Measurements from ENCODE around the gene INO80D.
A peak's percentile ranks its signal among the peaks of the same experiment; 100 is the strongest.
"Not testable (repeated sequence)": the region's sequence is repeated elsewhere in the genome, so short reads cannot be mapped to it uniquely, and the experiment has no call there.

INO80D gene

DNA sequence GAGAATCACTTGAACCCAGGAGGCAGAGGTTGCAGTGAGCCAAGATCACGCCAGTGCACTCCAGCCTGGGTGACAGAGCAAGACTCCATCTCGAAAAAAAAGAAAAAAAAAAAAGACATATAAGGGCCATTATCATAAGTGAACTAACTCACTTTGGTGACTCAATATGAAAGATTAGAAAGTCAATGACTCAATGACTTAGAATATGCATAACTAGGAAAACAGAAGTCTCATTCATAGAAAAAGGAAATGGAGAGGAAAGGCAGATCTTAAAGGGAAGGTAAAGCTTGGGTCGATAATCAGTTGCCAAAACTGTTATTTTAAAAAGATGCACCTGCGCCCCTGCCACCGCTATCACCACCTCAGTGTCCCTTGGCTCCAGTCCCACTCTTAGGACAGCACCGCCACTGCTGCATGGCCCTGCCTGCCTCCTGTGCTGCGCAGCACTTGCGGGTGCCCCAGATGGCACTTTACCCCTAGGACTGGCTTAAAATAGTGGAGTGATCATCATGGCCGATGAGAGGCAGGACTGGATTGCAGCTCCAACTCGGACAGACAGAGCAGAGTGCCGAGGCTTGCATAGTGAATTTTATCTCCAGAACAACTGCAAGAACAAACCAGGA lies 54.7 kb downstream of the INO80D start:
- no peak for DNase-seq (ENCODE audit: low read depth)

DNA sequence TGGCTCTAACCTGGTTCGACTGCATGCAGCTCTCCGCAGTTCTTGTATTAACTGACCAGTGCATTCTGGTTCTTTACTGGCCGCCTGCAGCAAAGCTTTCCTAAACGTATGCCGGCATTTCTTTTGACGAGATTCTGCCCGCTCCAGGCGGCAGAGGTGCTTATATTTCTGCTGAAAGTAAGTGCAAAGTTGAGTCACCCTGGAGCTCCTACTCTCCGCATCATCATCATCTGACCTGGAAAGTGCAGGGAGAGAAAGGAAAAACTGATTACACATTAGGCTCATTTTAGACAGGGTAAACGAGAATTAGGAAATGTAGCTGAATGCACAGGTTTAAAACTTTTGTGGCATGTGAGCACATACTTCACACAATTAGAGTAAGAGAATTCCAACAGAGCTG lies 57.9 kb downstream of the INO80D start:
- DNase-seq (ENCODE audit: low read depth): no peak

DNA sequence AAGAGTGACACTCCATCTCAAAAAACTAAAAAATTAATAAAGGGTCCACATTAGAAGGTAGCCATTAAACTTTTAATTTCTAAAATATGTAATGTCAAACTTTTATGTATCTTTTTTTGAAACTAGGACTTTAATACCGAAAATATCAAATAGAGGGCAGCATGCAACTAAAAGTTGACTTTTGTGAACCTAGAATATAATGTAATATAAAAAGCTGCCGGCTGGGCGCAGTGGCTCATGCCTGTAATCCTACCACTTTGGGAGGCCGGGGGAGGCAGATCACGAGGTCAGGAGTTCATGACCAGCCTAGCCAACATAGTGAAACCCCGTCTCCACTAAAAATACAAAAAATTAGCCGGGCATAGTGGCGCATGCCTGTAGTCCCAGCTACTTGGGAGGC lies 62.8 kb downstream of the INO80D start:
- no peak for DNase-seq (ENCODE audit: low read depth)

DNA sequence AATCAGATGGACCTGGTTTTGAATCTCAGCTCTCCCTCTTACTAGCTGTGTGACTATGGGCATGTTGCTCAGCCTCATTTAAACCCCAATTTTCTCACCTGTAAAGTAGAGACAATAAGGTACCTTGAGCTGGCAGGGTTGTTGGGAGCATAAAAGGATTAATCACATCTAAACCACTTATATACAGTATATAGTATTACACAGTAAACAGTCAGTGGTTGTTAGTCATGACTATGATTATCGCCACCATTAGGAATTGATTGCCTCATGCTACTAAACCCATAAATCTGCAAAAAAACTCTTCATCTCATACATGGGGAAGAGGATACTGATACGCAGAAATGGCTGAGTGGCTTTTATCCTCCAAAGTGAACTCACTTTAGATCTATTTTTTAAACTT lies 65.8 kb downstream of the INO80D start:
- no peak for DNase-seq (ENCODE audit: low read depth)

DNA sequence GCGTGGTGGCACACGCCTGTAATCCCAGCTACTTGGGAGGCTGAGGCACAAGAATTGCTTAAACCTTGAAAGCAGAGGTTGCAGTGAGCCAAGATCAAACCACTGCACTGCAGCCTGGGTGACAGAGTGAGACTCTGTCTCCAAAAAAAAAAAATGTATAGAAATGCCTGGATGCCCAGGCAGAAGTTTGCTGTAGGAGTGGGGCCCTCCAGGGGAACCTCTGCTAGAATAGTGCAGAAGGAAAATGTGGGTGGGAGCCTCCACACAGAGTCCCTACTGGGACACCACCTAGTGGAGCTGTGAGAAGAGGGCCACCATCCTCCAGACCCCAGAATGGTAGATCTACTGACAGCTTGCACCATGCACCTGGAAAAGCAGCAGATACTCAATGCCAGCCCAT lies 70.2 kb downstream of the INO80D start:
- DNase-seq (ENCODE audit: low read depth): not testable (repeated sequence)

DNA sequence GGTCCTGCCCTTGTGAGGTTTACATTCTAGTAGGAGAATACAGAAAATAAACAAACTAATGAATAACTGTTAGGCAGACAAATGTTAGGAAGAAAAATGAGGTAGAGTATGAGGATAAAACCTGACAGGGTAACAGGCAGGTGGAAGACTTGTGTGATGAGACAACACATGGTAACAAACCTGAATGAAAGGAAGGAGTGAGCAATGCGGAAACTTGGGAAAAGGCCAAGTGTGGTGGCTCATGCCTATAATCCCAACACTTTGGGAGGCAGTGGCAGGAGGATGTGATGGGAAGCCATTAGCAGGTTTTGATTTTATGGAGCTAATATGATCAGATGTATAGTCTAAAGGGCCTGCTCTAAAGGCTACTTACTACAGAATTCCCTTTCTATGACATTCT lies 74.2 kb downstream of the INO80D start:
- no peak for DNase-seq (ENCODE audit: low read depth)

DNA sequence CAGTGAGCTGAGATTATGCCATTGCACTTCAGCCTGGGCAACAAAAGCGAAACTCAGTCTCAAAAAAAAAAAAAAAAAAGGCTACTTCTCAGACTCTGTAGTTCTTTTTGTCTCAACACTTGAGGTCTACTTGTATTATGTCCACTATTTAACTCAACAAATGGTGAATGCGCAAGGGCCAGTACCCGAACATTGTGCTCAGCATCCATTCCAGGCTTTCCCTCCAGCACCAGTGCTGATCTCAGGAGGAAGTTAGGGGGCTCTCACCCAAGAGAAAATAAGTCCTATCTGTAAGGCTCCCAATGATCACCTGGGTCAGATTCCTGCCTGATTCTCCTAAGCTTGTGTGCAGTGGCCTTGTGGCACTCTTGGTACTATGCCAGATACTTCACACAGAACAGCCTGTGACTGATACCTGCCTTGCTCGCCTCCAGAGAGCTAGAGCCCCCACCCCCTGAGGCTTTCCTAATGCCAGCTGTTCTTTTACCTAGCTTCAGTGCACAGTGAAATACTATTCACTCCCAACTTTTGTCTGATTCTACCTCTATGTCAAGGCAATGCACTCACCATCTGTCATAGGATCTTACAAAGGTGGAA lies 74.9 kb downstream of the INO80D start:
- no peak for DNase-seq (ENCODE audit: low read depth)

DNA sequence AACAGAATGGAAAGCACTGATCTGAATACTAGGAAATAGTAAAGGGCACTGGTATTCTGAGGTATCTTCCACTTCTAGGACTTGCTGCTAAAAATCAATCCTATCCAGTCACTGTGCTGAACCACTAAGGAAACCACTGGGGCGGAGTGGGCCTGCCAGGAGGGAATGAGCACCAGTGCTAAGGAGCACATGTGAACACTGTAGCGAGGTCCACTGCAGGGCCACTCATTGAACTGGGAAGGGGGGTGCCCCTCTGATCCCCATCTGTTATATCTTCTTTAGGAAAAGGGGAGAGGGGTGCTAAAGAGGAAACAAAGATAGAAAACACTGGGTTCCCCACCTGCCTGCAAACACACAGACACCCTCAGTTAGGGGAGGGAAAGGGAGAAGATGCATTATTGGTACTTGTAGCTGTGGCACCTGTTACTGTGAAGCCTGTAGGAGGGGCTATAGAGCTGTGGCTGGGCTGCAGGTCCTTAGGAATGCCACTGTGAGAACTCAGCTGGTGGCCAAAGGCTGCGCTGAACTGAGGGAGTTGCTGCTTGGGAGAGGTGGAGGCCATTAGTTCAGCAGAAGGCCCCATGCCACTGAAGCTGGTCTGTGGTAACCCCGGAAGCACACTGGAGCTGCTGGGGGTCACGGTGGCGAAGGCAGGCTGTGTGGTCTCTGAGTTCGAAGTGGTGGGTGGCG lies 81.8 kb downstream of the INO80D start:
- DNase-seq (ENCODE audit: low read depth): peak; percentile 6

DNA sequence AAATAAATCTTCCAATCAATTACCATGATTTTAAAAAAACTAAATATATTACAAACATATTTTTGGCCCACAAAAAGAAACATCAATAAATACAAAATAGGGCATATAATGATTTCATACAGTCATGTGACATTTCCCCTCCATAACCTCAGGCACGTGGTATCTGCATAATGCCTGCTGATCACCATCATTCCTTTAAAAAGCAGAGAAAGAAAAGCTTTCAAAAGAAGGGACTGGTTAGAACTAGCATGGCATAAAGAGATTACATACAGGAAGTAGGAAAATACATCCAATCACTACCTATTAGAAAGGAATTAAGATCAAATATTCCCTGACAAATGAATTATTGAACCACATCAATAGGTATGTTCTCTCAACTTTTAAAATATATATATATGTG lies 83.5 kb downstream of the INO80D start:
- no peak for DNase-seq (ENCODE audit: low read depth)

DNA sequence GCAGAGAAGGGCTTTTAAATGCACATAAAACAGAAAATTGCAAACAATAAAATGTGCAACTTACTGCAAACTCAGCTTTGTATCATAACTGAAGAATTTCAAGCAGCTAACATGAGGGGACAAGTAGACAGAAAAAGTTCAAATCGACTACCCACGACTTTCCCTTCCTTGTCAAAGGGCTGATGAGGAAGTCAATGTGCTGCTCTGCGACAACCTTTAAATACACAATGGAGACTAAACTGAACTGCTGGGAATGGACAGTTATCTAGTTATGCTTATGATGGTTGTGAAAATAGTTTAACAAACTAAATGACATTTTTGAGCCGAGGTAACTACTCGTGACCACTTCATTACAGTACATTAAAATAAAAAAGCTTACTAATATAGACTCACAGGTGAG lies 84.1 kb downstream of the INO80D start:
- no peak for DNase-seq (ENCODE audit: low read depth)

DNA sequence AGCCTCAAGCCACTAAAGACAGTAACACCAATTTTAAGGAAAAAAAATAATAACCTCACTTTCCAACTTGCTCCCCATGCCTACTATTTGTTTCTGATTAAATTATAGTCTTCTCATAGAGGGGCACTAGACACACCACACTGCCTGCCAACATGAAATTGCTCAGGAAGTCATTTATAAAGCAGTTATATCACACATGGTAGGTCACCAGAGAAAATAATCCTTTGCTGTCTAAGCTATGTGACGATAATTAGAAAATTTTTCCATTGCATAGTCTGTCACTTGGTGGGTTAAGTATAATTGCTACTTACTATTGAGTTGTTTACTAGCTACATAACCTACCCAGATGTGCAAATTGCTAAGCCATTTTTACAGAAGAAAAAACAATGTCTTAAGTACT lies 85.2 kb downstream of the INO80D start:
- no peak for DNase-seq (ENCODE audit: low read depth)

DNA sequence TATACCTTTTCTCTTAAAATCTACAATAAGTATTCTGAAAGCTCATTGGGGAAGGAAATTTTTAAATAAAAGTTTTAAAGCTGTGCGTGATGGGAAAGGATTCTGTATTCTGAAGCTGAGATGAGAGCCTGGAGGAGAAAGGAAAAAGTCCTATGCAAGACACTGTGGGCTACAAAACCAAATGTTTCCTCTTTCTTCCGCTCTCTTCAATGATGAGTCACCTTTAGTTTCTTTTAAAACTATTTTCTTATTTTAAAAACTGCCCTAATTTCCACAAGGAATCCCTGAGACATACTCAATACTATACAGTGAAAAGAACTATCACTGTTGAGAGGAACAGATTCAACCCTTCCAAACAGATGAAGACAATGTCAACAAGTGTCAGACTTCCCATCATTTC lies 87.4 kb downstream of the INO80D start:
- no peak for DNase-seq (ENCODE audit: low read depth)

DNA sequence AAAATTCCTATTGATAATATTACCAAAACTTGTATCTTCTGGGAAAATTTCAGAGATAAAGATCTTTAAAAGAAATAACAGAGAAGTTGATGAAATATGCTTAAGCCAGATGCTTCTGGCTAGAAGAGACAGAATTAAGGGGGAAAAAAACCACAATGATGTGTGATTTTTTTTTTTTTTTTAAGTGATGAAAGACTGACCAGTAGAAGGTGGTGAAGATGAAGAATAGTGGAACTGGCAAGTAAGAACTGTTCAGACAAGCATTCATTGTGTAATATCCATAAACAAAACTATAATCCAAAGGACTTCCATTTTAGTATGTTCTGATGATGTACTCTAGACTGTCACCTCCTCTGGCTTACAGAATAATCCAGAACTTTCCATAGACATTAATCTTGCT lies 89.8 kb downstream of the INO80D start:
- DNase-seq (ENCODE audit: low read depth): no peak

DNA sequence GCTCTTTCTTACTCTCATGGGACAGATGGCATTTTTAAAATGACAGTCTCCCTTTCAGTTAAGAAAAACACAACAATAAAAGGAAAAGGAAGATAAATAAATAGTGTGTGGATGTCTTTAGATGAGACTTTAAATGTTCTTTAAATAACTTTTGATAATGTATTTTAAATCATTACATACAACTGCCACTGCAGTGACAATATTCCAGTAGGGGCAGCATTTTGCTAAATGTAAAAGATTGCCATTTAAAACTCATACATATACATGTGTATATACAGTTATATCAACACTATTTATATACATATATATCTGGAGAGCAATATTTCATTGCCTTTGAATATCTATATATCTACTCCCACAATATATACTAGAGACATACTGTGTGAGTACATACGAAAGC lies 90.7 kb downstream of the INO80D start:
- no peak for DNase-seq (ENCODE audit: low read depth)

DNA sequence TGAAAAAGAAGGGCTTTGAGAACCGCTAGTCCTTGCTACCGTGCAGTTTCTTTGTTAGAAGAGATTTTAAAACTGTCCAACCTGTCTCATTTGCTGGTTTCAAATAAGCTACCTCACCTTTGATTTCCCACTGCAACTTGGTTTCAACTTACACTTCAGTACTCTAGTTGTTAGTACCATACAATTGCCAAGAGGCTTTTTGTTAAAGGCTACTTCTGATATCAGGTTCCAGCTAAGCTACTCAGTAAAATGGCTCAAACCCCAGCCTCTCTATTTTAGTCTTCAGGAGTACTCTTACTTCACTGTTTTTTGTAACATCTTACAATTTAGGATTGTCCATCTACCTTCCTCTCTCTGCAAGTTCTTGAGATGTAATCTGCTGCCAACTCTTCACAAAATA lies 91.6 kb downstream of the INO80D start:
- no peak for DNase-seq (ENCODE audit: low read depth)

DNA sequence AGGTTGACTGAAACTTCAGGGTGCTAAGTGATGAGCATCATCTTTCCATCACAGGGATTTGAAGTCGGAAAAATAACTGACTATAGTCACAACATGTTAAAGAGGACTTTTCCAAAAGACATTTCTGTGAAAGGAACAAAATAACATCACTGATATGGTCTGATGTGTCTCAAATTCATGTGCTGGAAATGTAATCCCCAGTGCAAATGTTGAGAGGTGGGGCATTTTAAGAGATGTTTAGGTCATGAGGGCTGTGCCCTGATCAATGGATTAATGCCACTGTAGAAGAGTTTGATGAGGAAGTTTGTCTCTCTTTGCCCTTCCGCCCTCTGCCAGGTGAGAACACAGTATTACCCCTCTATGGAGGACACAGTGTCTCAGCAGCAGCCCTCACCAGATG lies 95.9 kb downstream of the INO80D start:
- no peak for DNase-seq (ENCODE audit: low read depth)

DNA sequence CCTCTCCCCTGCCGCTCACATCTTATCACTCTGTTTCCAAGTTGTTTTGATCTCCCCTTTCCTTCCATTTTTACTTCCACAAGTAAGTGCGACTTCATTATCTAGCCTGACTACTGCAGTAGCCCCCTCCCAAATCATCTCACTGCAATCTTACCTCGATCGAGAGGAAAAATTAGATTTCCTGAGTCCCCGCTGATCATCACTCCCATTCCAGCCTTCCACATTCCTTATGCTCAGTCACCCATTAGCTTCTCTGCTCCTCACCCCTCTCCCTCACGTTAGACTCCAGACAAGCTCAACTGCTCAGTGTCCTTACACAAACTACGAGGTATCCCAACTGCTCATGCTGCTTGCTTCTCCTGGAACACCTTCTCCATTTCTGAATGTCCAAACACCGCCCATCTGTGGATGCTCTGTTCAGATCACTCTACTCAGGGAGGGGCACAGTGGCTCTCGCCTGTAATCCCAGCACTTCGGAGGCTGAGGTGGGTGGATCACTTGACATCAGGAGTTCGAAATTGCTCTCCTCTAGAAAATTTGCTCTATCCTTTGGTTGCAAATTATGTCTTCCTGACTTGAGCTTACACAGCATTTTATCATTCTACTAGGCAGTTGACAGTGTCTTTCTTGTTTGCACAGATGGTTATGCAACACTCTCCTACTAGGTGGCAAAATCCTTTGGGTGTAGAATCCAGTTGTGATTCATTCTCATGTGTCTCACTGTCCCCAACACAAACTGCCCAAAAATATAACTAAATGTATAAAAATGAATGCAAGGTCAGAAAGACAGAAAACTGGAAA lies 96.5 kb downstream of the INO80D start:
- DNase-seq (ENCODE audit: low read depth): no peak

DNA sequence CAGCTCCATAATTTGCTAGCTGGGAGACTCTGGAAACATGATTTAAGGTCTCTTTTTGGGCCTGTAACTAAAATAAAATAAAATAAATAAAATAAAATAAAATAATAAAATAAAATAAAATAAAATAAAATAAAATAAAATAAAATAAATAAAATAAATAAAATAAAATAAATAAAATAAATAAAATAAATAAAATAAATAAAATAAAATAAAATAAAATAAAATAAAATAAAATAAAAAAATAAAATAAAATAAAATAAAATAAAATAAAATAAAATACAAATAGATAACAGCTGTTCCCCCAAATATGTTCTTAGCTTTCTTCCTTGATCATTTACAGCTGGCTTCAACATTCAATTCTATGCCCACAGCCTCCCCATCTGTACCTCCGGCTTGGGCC lies 97.3 kb downstream of the INO80D start:
- DNase-seq (ENCODE audit: low read depth): not testable (repeated sequence)

DNA sequence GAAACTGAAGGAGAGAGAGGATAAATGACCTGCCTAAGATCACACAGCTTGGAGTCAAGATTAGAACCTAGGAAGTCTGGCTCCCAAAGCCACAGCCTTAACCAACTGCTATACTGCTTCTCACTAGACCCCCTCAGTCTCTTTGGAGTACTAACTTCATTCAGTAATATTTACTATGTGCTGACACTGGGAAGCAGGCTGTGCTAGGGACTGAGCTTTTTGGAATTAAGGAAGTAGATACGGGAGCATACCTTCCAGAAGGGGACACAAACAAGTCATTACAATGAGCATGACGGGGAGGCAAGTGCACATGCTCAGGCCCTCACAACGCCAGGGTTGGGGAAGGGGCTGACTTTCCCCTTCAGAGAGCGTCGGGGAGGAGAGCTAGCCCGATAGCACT lies 97.7 kb downstream of the INO80D start:
- no peak for DNase-seq (ENCODE audit: low read depth)

DNA sequence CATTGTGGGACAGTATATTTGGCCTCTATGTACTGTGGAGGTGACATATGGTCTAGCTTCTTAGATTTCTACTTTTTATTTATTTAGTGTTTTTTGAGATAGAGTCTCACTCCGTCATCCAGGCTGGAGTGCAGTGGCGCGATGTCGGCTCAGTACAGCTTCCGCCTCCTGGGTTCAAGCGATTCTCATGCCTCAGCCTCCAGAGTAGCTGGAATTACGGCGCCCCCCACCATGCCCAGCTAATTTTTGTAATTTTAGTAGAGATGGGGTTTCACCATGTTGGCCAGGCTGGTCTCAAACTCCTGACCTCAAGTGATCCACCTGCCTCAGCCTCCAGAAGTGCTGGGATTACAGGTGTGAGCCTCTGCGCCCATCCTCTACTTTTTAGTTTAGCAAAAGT lies 99.6 kb downstream of the INO80D start:
- DNase-seq (ENCODE audit: low read depth): not testable (repeated sequence)

DNA sequence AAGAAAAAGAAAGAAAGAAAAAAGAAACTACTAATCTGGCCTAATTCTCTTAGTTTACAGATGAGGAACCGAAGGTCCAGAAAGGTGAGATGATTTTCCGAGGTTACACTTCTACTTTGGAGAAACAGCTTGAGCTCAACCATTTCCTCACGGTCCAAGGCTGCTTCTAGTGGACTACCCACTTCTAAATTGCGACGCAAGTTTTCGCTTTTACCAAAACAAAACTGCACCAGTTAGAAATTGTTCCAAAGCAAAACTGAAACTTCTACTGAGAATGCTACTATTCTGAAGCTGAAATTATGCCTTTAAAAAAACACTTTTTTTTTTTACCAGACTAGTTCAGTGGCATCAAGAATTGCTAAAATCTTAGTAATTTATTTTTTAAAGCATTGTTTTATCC lies 101.6 kb downstream of the INO80D start:
- DNase-seq (ENCODE audit: low read depth): no peak

DNA sequence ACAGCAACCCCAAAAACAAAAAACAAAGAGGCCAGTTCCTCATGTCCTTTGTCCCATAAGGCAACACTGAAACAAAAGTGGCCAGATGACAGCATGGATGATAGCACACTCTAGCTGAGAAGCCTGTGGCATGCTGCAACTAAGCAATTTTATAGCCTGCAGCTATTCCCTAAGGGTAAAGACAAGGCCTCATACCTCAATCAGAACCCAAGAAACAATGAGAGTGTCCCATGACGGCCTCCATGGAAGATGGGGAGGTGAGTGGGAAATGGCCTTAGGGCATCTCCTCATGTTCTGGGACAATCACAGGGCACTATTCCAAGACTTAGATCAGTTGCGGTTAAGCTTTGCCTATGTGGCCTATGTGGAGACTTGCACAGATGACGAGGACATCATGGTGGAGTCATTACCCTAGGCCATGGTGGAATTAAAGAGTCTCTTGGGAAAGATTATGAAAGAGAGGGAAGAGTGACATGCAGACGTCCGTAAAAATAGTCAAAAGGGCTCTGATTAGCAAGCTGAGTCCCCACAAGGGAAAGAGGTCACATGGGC lies 103.1 kb downstream of the INO80D start:
- DNase-seq (ENCODE audit: low read depth): no peak

DNA sequence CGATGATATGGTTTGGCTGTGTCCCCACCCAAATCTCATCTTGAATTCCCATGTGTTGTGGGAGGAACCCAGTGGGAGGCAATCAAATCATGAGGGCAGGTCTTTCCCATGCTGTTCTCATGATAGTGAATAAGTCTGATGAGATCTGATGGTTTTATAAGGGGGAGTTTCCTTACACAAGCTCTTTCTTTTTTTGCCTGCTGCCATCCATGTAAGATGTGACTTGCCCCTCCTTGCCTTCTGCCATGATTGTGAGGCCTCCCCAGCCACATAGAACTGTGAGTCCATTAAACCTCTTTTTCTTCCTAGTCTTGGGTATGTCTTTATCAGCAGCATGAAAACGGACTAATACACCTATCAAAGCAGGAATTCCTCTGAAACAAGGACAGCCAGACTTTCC lies 107.2 kb downstream of the INO80D start:
- DNase-seq (ENCODE audit: low read depth): not testable (repeated sequence)

Data from activated T-cell treated with anti-CD3 and anti-CD28 coated beads for 48 hours (primary cell).